ENCODE data around the gene RCC2. TPM values are rescaled to one million over a fixed set of nuclear protein-coding genes. Genes with fewer than 3 reads are reported as not detected.

Gene RCC2
- total and polyA plus RNA-seq, 7 donors: 12.8 to 62.9 (median 21.0) TPM

DNA sequence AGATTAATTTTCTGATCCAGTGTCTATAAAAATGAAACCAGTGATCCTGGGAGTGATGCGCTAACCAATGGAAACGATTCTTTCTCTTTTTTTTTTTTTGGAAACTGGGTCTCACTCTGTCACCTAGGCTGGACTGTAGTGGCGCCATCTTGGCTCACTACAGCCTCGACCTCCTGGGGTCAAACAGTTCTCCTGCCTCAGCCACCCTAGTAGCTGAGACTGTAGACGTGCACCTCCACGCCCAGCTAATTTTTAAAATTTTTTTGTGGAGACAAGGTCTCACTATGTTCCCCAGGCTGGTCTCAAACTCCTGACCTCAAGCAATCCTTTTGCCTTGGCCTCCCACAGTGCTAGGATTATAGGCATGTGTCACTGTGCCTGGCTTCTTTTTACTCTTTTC is 3.4 kb upstream of the RCC2 start:
- H3K9me3 ChIP-seq: no peaks in the 10 kb centered on the region
- no peak for DNase-seq
- H3K27me3 ChIP-seq: no peaks in the 10 kb centered on the region
- intact Hi-C loops (cut with DNase I): no loop called here
- no peak overlapping the region for H3K27ac ChIP-seq
- no peaks in the 10 kb centered on the region for H3K36me3 ChIP-seq
- H3K4me1 ChIP-seq: peaks cover 0 to 18% (median 10%) of the 10 kb centered on the region in 4 donors
- H3K4me3 ChIP-seq: no peak overlapping the region
- TF ChIP-seq CTCF (IDR thresholded peaks at IDR 0.05) (no peak), POLR2A (IDR thresholded peaks at IDR 0.05) (no peak), POLR2AphosphoS5 (IDR thresholded peaks at IDR 0.05) (no peak), EP300 (IDR thresholded peaks at IDR 0.05) (no peak)
- 86 to 91% methylated on average over 6 of the region's 6 CpGs for WGBS, 2 donors

DNA sequence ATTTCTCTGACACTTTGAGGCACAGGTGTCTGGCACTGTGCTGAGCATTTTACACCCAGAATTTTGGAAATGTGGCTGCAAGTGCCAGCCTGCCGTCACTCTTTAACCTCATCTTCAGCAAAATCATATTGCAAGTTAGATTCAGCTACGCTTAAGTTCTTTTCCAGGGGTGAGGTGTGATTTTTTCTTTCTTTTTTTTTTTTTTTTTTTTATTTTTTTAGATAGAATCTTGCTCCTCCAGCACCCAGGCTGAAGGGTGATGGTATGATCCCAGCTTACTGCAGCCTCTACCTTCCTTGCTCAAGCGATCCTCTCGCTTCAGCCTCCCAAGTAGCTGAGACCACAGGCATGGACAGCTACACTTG is 2.5 kb upstream of the RCC2 start:
- DNase-seq: no peak
- no peaks in the 10 kb centered on the region for H3K9me3 ChIP-seq
- intact Hi-C loops (cut with DNase I): no loop called here
- 78 to 91% methylated on average over 4 of the region's 4 CpGs for WGBS, 2 donors
- TF ChIP-seq CTCF (IDR thresholded peaks at IDR 0.05) (no peak), POLR2A (IDR thresholded peaks at IDR 0.05) (no peak), EP300 (IDR thresholded peaks at IDR 0.05) (no peak), POLR2AphosphoS5 (IDR thresholded peaks at IDR 0.05) (no peak)
- peaks cover 0 to 22% (median 14%) of the 10 kb centered on the region in 4 donors for H3K4me1 ChIP-seq
- no peaks in the 10 kb centered on the region for H3K27me3 ChIP-seq
- no peak overlapping the region for H3K27ac ChIP-seq
- H3K36me3 ChIP-seq: no peaks in the 10 kb centered on the region
- no peak overlapping the region for H3K4me3 ChIP-seq

DNA sequence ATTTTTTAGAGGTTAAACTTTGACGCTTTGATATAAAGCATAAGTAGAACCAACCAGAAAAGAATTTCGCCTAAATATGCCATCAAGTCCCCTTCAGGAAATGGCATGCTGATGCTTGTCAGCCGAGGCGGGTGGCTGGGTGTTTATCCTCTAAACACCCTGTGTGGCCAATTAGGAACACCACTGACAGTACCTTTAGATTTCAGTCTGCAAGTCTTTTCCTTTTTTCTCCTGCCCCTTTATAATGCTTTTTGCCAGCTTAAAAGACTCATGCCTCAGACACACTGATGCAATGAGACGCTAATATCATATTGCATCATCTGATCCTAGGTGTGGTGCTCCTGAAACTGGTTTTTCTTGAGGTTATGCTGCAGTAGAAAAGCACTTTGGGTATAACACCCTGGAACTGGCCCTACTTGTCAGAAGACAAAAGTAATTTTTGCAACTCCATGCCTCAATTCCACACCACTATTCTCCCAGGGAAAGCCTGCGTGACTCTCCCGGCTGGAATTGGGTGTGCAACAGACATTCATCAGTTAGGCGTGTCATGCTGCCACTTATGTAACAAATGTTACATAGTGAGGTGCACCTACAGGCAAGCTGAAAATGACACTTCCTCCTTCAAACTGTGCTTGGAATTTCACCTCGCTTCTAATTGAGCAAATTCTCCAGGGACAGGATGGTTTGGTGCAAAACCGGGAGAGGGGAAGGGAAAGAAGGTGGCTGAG is 2.0 kb upstream of the RCC2 start:
- H3K27ac ChIP-seq: no peak overlapping the region
- H3K4me3 ChIP-seq: no peak overlapping the region
- TF ChIP-seq POLR2AphosphoS5 (IDR thresholded peaks at IDR 0.05) (no peak), CTCF (IDR thresholded peaks at IDR 0.05) (no peak)
- no peaks in the 10 kb centered on the region for H3K36me3 ChIP-seq
- no peaks in the 10 kb centered on the region for H3K27me3 ChIP-seq
- peaks cover 0 to 27% (median 19%) of the 10 kb centered on the region in 4 donors for H3K4me1 ChIP-seq
- no peaks in the 10 kb centered on the region for H3K9me3 ChIP-seq
- 33 to 47% methylated on average over 10 of the region's 10 CpGs for WGBS, 2 donors
- intact Hi-C loops (cut with DNase I): no loop called here
- no peak for DNase-seq

DNA sequence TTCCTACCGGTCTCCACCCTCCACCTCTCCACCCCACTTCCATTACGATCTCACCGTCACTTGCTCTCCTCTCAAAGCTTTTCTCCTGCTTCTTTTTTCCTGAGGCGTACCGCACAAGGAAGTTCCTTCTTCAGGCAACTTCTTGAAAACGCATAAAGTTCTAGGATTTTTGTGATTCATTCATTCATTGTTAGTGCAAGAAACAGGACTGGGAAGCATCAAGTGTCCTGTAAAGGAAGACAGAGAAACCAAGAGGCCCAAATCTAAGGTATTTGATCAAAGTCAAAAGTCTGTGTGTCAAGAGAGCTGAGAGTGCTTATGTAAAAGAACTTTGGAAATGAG is 1.3 kb upstream of the RCC2 start:
- Histone ChIP-seq H3K36me3 (no peaks in the 10 kb centered on the region), H3K27me3 (no peaks in the 10 kb centered on the region), H3K4me1 (peaks cover 0 to 33% (median 23%) of the 10 kb centered on the region in 4 donors), H3K9me3 (no peaks in the 10 kb centered on the region), H3K27ac (peak overlapping the region in 2 of 4 donors; percentile 87 to 90), H3K4me3 (no peak overlapping the region)
- WGBS, 2 donors: 82 to 86% methylated on average over 6 of the region's 6 CpGs
- intact Hi-C loops (cut with DNase I): no loop called here
- DNase-seq: no peak
- TF ChIP-seq CTCF (IDR thresholded peaks at IDR 0.05): no peak
- TF ChIP-seq EP300 (IDR thresholded peaks at IDR 0.05): no peak
- TF ChIP-seq POLR2A (IDR thresholded peaks at IDR 0.05): no peak
- no peak for TF ChIP-seq POLR2AphosphoS5 (IDR thresholded peaks at IDR 0.05)
